ENCODE results near the gene LTBP1.

DNA sequence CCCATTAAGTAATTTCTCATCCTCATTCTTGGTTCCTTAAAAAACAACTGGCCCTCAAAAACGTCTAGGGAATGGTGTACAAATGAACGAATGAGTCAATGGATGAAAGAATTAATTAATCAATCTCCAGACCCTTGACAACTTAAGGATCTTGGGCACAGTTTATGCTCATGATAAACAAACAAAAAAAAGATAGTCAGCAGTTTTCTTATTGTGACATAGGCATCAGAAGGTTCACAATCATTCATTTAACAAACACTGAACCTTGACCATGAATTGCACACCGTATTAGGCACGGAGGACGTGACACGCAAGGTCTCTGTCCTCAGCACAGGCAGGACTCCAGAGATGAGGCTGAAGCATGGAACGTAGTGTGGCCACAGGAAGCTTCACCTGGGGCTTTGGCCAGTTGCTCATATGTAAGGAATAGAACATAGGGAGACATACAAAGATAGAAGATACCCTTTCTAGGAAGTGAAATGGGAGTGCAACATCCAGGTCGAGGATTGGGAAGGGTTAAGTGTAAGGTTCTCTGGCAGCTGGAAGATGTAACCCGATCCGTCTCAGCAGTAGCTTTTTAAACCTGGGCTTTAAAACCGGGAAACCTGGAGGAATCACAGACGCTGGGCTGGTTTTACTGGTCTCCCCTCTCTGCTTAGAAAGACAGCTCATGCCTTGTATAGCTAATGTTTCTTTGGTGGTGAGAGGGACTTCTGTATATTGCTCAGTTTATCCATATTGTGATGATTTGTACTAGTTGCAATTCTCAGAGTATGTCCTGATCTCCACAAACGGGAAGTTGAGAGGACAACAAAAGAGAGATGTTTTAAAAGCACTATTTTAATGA is 8.9 kb upstream of the LTBP1 start:
- TF ChIP-seq, protein P1, sequence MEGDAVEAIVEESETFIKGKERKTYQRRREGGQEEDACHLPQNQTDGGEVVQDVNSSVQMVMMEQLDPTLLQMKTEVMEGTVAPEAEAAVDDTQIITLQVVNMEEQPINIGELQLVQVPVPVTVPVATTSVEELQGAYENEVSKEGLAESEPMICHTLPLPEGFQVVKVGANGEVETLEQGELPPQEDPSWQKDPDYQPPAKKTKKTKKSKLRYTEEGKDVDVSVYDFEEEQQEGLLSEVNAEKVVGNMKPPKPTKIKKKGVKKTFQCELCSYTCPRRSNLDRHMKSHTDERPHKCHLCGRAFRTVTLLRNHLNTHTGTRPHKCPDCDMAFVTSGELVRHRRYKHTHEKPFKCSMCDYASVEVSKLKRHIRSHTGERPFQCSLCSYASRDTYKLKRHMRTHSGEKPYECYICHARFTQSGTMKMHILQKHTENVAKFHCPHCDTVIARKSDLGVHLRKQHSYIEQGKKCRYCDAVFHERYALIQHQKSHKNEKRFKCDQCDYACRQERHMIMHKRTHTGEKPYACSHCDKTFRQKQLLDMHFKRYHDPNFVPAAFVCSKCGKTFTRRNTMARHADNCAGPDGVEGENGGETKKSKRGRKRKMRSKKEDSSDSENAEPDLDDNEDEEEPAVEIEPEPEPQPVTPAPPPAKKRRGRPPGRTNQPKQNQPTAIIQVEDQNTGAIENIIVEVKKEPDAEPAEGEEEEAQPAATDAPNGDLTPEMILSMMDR (IDR thresholded peaks at IDR 0.05) = no peak
- no peak for TF ChIP-seq POLR2A (IDR thresholded peaks at IDR 0.05)
